Measurements from ENCODE around the gene ZNF726.

- no peak for TF ChIP-seq CTCF (IDR thresholded peaks at IDR 0.05)
- TF ChIP-seq POLR2AphosphoS5 (IDR thresholded peaks at IDR 0.05): no peak
Measured at GRCh38 chr19:23980805-23981204, 66.1 kb downstream of the ZNF726 start.

All from upper lobe of left lung (tissue), 4 donors.